GM19468 (cell line): ENCODE results near the gene LEMD2.
A peak's percentile ranks its signal among the peaks of the same experiment; 100 is the strongest.
"Not testable (repeated sequence)": the region's sequence is repeated elsewhere in the genome, so short reads cannot be mapped to it uniquely, and the experiment has no call there.

Experiments
- ATAC-seq: cut with Tn5 transposase; IDR thresholded peaks from one replicate; pipeline ENCODE4 v1.9.1; 2021; ENCODE audit warnings: mild to moderate bottlenecking, moderate library complexity, moderate number of reproducible peaks; ENCODE audit not compliant: unreplicated experiment; ENCODE audit errors: extremely low read depth

LEMD2 gene

DNA sequence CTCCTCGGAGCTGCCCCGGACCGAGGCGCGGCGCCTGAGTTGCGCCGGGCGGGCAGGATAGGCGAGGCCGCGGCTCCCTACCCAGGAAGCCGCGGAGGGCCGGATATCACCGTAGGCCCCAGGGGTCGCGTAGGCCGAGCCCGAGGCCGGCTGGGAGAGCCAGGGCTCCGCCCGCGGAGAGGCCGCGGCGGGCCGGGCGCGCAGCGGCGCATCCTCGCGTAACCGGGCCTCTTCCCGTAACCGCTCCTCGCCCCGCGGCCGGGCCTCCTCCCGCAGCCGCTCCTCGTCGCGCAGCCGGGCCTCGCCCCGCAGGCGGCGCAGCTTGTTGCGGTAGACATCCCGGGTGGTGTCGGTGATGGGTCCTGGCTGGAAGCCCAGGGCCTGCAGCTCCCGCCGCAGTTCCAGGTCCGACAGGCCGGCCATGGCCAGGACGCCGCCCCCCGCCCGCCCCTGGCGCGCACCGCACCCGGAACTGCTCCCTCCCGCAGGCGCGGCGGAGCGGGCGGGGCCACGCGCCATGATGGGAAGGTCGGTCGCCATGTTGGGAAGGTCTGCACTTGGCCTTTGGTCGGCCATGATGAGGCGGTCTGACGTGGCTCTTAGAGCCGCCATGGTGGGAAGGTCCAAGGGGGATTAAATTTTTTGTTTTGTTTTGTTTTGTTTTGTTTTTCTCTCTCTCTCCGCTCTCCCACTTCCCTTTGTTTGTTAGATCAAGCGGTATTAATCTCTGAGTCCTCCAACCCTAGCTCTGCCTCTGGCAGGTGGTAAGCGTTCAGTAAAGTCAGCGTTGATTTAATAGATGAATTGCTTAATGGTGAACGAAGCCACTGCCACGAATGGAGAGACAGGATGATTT, at the start of gene LEMD2:
Gene LEMD2 (minus strand): TSS at position 437 of the 856 bp plus-strand sequence. CDS start 14 bp downstream, at position 423.
- ATAC-seq: peak; percentile 67

- no peak for ATAC-seq
These were observed 49.2 kb upstream of the LEMD2 start for GRCh38 chr6:33837971-33838665.

DNA sequence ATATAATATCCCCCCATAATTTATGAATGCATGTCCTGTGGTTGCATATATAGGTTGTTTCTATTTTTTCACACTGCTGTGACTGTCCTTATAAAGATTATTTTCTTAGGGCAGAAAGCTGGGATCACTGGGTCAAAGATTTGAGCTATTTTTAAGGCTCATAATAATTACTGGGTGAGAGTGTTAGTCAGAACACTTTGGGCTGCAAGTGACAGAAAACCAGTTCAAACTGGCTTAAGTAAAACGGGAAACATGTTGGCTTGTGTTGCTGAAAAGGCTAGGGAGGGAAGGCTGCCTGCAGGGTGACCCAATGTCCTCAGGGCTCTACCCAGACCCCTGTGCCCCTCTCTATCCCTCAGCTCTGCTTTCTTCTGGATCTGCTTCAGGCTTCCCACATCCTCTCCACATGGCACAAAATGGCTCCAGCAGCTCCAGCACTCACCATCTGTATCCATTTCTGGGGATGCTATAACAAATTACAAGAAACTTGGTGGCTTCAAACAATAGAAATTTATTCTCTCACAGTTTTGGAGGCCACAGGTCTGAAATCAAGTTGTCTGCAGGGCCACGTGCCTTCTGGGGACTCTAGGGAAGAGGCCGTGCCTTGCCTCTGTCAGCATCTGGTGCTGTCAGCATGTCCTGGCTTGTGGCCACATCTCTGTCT, 48.0 kb upstream of the LEMD2 start:
- no peak for ATAC-seq

DNA sequence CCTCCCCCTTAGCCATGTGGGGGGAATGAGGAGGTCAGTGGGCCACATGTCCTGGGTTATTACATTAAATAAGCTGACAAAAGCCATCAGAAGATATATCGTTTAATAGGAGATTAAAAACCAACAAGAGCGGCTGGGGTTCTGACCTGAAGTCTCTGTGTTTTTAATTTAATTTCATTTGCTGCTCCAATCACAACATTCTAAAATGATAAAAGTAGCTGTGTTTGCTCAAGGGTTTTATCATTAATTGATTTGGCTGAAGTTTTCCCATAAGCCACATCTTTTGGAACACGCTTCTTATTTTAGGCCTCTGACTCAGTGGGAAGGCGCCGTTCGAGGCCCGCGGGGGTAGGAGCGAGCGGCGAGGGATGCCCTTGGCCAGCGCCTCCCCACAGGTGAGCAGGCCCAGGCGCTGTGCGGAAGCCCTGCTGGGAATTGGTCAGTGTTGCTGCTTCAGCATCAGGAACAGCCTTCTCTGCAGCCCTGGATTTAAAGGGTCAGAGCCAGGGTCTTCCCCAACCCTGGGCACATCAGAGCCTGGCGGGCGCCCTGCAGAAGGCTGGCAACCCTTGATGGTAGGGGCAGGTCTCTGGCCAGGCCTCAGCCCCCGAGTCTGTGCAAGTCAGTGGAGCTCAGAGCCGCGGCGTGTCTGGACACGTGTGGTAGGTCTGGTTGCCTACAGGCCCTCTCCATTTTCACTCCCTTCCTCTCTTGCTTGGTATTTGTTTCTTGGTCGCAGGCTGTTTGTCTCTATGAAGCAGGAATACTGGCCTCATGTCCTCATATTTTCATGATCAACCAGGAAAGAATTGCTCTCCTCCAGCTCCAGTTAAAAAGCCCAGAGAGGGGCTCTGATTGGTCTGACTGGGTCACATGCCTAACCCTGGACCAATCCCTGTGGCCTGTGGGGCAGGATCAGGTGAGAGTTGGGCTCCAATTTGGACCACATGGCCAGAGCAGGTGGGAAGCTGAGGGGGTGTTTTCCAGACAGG, 45.8 kb upstream of the LEMD2 start:
- no peak for ATAC-seq

DNA sequence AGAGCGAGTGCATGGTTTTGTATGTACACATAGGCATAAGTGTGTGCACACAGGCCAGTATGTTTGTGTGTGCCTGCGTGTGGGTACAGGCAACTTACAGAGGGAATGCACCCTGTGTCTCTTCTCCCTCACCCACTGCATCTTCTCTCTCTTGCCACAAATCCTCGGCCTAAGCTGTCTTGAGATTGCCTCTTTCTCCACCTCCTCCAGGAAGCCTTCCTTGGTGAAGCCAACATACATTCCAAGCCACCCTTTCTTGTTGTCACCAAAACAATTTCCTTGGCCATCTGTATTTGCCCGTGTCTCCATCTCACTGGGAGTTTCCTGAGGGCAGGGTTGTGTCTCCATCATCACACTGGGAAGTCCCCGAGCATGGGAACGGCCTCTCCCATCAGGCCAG, 44.7 kb upstream of the LEMD2 start:
- no peak for ATAC-seq

GRCh38 chr6:33832831-33833230, 43.9 kb upstream of the LEMD2 start:
- not testable (repeated sequence) for ATAC-seq

DNA sequence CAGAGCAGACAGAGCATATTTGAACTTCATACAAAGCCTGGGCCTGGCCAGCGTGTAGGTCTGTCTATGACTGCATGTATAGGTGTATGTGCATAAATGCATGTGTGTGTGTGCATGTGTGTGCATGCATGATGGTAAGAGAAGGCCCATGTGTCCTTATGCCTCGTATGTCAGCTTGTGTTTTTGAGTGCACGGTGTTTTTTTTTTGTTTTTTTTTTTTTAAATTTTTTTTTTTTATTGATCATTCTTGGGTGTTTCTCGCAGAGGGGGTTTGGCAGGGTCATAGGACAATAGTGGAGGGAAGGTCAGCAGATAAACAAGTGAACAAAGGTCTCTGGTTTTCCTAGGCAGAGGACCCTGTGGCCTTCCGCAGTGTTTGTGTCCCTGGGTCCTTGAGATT, 42.8 kb upstream of the LEMD2 start:
- not testable (repeated sequence) for ATAC-seq

DNA sequence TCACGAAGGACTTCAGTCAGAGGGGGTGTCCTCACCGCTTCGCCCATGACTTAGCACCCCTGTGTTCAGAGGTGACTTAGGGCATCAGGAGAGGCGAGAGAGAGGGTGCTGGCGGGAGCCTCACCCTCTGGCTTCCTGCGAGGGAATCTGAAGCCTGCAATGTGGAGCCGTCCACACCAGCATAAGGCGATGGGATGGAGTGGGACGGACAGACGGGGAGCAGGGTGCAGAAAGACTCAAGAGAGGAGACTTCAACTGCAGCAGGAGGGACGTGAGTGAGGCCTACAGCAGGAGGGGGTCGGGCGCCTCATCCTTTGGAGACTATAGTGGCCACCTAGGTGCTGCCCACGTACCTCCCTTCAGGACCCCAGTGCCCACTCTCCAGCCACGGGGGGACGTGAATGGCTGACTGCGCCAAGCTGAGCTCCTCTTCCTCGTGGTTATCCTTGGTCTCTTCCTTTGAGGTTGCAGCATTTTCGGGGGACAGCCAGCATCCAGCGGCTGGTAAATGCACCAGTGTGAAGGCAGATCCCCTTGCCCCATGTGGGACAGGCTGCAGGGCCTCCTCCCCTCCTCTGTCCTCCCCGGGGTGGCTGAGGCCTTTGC, 41.8 kb upstream of the LEMD2 start:
- ATAC-seq: no peak

GRCh38 chr6:33828764-33829731, 40.1 kb upstream of the LEMD2 start:
- no peak for ATAC-seq

- ATAC-seq: no peak
These were observed 39.5 kb upstream of the LEMD2 start for GRCh38 chr6:33828452-33828763.

GRCh38 chr6:33827546-33828451, 38.9 kb upstream of the LEMD2 start:
- no peak for ATAC-seq

DNA sequence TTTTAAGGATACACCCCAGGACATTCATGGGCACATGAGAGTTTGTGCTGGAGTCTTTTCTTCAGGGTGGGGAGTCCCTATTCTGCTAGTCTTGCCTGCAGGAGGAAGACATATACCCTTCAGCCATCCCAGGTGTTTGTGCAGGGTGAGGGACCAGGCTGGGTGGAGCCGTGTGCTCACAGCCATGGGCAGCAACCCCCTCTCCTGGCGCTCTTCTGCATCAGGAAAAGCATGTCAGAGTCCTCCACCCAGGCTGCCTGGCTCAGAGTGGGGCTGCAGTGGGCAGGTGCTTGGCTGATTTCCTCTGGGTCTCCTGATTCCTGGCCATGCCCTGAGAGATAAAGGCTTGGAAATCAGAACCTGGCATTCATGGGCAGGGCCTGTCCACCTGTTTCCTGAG, 37.6 kb upstream of the LEMD2 start:
- no peak for ATAC-seq

- ATAC-seq: no peak
These were observed 35.7 kb upstream of the LEMD2 start for GRCh38 chr6:33824461-33825154.

GRCh38 chr6:33823806-33824205, 34.9 kb upstream of the LEMD2 start:
- ATAC-seq: no peak

GRCh38 chr6:33822575-33823395, 33.9 kb upstream of the LEMD2 start:
- no peak for ATAC-seq
